ENCODE results near the gene CAPN12.

The CAPN12 gene

DNA sequence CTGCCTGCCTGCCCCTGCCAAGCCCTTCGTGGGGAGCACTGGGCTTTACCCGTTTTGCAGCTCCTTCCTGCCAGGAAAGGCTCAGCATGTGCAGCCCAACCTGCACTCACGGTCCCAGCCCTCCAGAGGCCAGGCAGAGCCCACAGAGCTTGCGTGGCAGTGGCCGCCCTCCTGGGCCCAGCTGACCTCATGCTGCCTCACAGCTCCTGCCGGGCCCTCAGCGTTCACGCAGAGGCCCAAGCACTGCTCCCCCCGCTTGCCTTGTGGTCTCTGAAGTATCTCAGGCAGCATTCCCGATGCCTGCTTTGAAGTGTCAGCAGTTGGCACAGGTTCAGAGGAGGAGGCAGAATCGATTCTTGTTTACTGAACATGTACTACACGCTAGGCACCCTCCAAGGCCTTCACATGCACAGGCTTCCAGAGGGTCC is 32.5 kb downstream of the CAPN12 start:
- no peak overlapping the region for H3K4me3 ChIP-seq (ENCODE audit: low read depth, low read length)
- TF ChIP-seq, protein P1, sequence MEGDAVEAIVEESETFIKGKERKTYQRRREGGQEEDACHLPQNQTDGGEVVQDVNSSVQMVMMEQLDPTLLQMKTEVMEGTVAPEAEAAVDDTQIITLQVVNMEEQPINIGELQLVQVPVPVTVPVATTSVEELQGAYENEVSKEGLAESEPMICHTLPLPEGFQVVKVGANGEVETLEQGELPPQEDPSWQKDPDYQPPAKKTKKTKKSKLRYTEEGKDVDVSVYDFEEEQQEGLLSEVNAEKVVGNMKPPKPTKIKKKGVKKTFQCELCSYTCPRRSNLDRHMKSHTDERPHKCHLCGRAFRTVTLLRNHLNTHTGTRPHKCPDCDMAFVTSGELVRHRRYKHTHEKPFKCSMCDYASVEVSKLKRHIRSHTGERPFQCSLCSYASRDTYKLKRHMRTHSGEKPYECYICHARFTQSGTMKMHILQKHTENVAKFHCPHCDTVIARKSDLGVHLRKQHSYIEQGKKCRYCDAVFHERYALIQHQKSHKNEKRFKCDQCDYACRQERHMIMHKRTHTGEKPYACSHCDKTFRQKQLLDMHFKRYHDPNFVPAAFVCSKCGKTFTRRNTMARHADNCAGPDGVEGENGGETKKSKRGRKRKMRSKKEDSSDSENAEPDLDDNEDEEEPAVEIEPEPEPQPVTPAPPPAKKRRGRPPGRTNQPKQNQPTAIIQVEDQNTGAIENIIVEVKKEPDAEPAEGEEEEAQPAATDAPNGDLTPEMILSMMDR (IDR thresholded peaks at IDR 0.05; ENCODE audit: insufficient read depth, low read depth, low read length, missing control alignments), result no peak
- DNase-seq (ENCODE audit: low read depth), result no peak

DNA sequence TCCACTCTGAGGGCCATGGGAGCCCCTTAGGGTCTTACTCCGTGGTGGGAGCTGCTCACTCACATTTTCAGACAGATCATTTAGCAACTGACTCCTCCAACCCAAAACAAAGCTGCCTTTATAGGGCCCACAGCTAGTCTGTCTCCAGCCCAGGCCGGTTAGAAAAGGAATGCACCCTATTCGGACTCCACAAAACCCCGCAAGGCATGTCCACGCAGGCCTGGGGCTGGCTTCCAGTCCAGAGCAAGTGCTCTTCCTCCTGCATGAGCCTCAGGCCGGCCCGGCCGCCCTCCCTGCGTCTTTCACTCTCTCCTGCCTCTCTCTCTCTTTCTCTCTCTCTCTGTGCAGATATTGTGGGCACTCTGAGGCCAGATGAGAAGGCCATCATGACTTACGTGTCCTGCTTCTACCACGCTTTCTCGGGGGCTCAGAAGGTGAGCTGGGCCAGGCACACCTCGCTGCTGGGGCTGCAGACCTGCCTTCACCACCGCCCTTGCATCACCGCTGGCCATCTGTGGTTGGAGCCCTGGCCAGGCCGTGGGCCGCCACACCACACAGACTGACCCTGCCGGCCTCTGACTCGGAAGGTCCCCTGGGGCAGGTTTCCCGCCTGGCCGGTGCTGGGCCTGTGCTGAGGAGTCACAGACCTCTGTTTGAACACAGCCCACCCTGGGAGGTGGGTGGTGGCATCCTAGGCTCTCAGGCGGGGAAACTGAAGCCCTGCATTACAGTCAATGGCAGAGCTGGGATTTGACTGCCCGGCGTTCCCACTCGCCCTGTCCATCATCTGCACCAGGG is 33.1 kb downstream of the CAPN12 start:
- DNase-seq (ENCODE audit: low read depth), result no peak
- TF ChIP-seq, protein P1 (IDR thresholded peaks at IDR 0.05; ENCODE audit: insufficient read depth, low read depth, low read length, missing control alignments), result no peak
- H3K4me3 ChIP-seq (ENCODE audit: low read depth, low read length), result no peak overlapping the region

DNA sequence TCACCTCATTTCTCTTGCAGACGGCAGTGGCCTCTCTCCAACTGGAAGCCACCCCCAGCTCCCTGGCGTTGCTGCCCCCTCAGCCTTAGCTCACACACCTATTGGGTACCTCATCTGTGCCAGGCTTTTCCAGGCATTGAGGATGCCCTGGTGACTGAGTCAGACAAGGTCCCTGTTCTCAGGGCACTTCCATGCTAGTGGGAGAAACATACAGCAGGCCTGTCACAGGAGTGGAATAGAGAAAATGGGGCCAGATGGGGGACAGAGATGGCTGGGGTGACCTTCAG is 33.9 kb downstream of the CAPN12 start:
- TF ChIP-seq, protein P1 (IDR thresholded peaks at IDR 0.05; ENCODE audit: insufficient read depth, low read depth, low read length, missing control alignments), result no peak
- no peak for DNase-seq (ENCODE audit: low read depth)
- H3K4me3 ChIP-seq (ENCODE audit: low read depth, low read length), result no peak overlapping the region

DNA sequence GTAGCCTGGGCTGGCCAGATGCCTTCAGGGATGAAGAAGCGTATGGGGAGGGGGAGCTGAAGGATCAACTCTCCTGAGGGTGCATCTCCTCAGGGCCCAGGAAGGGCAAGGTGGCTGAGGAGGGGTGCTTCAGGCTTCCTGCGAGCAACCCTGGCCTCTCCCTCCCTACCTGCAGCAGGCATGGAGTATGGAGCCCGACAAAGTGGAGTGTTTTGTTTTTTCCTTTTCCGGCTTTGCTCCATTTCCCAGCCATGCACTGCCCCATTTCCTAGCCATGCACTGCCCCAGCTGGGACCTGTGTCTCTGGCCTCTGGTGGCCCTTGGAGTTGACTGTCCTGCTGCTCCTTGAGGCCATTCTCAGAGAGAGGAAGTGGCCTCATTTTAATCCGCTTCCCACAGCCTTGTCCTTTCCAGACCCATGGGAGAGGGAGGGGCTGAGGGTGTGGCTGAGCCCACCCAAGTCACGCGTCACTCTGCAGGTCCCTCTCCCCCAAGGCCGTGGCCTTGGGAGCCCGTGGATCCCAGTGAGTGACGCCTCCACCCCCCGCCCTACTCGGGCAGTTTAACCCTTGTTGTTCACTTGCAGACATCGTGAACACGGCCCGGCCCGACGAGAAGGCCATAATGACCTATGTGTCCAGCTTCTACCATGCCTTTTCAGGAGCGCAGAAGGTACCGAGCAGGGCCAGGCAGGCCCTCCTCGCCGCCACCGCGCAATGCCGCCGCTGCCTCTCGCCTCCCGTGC is 34.4 kb downstream of the CAPN12 start:
- no peak overlapping the region for H3K4me3 ChIP-seq (ENCODE audit: low read depth, low read length)
- TF ChIP-seq, protein P1 (IDR thresholded peaks at IDR 0.05; ENCODE audit: insufficient read depth, low read depth, low read length, missing control alignments), result no peak
- no peak for DNase-seq (ENCODE audit: low read depth)

DNA sequence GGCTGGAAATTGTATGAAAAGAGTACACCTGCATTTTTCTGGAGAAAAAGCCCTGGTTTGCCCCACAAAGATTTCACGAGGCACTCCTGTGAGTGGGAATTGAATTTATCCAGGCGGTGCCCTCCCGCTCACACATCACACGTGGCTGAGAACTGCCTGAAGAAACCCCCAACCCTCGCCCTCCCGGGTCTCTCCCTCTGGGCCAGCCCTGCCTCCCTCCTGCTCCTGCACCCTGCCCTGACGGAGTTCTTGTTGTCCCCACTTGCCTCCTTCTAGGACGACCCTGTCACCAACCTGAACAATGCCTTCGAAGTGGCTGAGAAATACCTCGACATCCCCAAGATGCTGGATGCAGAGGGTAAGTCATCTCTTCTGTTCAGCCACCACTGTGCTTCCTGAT is 35.2 kb downstream of the CAPN12 start:
- TF ChIP-seq, protein P1 (IDR thresholded peaks at IDR 0.05; ENCODE audit: insufficient read depth, low read depth, low read length, missing control alignments), result no peak
- no peak overlapping the region for H3K4me3 ChIP-seq (ENCODE audit: low read depth, low read length)
- no peak for DNase-seq (ENCODE audit: low read depth)

DNA sequence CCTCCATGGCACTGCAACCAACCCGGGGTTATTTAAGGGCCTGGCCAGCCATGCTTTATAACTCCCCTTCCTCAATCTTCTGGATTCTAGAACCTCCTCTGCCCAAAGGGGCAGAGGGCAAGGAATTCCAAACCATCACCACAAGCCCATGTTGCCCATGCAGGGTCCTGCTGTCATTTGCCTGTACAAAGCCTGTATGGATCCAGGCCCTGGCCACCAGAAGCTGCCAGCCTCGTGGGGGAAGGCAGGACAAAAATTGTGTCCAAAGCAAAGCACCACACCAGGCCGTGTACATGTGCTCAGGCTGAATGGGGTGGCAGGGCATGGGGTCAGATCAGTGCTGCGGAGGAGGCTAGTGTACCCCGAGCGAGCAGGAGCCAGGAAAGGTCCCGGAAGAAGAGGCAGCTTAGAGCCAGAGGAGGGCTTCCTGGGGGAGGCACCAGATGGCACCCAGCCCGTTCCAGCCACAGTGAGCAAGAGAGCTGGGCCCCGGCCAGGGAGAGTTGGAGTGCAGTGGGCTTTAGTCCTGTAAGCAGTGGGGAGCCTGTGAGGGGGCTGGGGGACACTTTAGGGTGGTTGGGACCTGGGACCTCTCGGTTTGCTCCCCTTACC is 35.8 kb downstream of the CAPN12 start:
- TF ChIP-seq, protein P1 (IDR thresholded peaks at IDR 0.05; ENCODE audit: insufficient read depth, low read depth, low read length, missing control alignments), result no peak
- DNase-seq (ENCODE audit: low read depth), result no peak
- no peak overlapping the region for H3K4me3 ChIP-seq (ENCODE audit: low read depth, low read length)
